DMS114 treated with DMSO at 0.1 percent for 48 hours (cell line): ENCODE results near the gene LRRC15.

Experiments
- DNase-seq: peaks from one replicate; lab custom pipeline; 2025; ENCODE audit not compliant: unreplicated experiment; lab: John Stamatoyannopoulos, UW

LRRC15 gene

DNA sequence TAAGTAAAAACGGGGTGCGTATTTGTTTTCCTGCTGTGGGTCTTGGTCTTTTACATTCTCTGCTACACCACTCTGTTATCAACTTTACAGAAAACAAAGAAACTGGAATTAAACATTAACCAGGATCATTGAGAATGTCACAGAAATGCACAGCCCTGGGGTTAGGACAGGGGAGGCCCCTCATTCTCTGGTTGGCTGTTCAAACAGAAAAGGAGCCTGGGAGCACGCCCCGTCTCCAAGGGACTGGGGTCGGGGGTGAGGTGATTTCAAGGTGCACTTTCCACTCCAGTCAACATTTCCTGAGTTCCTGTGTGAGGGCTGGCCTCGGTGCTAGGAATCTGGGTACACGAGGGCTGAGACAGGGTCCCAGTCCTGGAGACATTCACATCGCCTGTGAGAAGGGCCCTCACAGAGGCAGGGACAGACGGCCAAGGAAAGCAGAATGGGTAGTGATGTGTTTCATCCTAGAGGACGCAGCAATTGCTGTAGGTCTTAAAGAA, 48.7 kb downstream of the LRRC15 start:
- DNase-seq = no peak

DNA sequence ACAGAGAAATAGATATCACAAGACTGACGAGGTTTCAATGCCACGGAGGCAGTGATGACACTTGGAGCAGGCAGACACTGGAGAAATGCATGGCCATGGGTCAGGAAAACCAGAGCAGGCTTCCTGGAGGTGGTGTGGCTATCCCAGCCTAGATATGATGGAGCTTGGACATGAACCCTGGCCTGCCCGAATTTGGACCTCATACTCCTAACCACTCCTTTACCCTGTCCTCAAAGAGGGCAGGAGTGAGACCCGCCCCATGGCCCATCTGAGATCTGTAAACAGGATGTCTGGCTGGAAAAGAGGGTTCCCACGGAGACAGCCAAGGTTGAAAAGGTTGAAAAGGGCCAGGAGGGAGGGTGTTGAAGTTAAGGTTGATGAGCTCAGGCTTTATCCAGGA, 49.4 kb downstream of the LRRC15 start:
- no peak for DNase-seq

DNA sequence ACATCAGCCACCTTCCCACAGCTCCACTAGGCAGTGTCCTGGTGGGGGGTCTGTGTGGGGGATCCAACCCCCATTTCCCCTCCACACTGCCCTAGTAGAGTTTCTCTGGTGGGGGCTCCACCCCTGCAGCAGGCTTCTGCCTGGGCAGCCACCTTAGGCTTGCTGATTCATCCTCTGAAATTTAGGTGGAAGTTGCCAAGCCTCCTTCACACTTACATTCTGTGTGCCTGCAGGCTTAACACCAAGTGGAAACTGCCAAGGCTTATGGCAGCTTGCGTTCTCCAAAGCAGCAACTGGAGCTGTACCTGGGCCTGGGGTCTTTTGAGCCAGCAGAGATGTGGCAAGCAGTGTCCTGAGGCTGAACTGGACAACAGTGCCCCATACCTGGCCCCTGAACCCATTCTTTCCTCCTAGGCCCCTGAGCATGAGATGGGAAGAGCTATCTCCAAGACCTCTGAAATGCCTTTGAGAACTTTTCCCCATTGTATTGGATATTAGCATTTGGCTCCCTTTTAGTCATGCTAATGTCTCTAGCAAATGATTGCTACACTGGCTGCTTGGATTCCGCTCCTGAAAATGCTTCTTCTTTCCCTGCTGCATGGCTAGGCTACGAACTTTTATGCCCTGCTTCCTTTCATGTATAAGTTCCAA, 50.9 kb downstream of the LRRC15 start:
- DNase-seq = no peak

DNA sequence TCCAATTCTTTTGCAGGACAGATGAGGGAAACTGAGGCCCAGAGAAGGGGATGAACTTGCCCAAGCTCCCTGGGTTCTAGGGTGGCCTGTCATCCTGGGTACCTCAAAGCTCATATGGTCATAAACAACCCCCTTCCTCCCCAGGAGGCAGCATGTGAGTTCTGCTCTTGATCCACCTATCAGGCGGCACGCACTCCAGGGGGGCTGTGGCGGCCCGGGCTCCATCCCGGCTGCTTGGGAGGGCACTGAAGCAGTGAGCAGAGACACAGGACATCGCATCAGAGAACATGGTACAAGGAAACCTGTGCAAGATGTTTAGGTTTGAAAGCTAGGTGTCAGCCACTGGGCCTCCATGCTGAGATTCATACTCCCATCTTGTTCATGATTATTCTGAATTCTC, 52.6 kb downstream of the LRRC15 start:
- DNase-seq = no peak

DNA sequence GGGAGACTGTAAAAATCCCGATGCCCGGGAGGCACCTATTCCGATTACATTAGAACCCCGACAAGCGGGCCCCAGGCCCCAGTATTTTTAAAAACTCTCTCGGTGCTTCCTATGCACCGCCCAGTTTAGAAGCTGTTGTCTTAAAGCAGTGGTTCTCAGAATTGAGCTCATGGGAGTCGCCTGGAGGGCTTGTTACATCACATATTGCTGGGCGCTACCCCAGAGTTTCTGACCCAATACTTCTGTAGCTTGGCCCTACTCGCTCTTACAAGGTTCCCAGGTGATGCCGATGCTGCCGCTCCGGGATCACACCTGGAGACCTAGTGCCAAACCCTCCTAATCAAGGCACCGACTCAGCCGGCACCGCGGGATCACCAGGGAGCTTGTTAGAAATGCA, 53.6 kb downstream of the LRRC15 start:
- DNase-seq = no peak

DNA sequence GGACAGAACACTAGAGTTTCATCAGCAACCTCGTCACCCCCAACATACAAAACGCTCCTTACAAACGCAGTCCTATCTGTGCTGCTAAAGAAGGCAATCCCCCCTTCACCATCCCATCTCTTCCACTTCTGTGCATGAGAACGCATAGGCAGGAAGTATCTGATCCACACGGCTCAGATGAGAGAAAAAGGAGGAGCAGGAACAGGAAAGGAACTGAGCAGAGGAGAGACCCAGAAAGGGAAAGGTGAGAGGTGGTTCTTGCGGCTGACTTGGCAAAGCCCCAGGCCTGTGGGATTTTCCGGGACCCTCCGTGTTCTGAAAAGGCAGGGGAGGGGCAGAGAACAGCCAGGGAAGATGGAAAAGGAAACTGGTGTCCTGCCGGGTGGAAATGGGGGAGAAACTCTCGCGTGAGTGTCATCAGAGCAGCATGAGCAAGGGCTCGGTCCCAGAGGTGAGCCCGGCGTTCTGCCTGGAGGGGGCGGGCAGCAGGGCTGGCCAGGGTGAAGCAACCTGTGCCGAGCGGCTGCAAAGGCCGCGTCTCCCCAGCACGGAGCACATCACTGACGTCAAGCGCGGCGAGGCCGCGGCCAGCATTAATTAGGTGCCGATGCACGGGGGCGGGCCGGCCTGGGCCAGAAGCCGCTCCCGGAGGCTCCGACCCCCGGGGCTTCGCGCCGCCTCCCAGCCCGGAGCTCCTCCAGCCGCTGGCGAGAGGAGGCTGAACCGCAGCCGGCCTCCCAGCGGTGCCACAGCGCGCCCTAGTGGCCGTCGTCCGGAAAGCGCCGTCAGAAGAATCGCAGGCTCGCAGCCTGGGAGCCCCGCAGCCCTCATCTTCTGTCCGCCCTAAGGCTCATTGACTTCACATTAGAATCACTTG, 54.2 kb downstream of the LRRC15 start:
- peak; percentile 40 for DNase-seq

DNA sequence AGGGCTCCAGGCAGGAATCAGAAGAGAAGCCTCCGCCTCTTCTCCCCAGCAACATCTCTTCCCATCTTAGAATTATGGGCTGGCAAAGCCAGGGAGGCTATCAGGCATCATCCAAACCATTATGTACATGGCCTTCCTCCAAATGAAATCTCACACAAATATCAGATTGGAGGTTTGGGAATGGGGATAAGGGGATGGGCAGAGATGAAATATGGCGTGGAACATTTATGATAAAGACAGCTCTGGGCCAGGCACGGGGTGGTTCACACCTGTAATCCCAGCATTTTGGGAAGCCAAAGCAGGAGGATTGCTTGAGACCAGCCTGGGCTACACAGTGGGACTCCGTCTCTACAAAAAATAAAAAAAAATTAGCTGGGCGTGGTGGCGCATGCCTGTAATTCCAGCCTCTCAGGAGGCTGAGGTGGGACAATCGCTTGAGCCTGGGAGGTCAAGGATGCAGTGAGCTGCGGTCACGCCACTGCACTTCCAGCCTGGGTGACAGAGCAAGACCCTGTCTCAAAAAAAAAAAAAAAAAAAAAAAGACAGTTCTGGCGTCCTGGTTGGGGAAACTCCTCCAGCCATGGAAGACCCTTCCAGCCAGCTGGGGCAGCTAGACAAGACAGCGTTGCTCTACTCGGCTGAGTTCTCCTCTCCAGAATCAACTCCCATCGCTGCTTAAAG, 55.0 kb downstream of the LRRC15 start:
- no peak for DNase-seq

DNA sequence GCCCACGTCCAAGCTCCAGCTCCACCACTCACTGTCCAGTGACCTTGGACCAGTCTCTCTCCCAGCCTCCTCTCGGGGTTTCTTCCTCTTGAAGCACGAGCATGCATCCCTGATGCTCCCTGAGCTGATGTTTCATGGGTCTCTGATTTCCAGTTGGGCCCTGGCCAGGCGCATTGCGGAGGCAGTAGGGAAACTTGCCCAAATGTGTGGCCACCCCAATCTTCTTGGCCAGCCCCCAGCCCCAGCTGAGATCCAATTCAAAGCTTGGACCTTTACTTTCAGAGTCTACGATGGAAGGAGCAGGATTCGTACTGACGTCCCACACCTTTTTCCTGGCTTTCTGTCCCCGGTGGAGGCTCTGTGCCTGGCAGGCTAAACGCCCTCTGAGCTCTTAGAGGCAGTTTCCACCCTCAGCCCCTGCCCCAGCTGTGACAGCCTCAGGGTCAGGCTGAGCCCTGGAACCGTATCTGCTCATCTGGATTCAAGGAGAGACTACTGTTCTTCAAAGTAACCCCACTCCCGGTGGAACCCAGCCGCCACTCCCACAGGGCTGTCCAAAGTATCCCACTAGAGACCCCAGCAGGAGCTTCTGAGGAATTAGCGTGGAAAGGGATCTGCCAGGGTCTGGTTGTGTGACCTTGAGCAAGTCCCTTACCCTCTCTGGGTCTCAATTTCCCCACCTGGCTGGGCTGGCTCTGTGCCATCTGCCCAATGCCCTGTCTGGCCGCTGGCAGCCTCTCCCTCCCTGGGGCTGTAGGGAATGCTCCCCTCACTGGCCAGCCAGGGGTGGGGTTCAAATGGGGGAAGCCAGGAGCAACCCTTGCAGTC, 55.8 kb downstream of the LRRC15 start:
- DNase-seq = no peak

DNA sequence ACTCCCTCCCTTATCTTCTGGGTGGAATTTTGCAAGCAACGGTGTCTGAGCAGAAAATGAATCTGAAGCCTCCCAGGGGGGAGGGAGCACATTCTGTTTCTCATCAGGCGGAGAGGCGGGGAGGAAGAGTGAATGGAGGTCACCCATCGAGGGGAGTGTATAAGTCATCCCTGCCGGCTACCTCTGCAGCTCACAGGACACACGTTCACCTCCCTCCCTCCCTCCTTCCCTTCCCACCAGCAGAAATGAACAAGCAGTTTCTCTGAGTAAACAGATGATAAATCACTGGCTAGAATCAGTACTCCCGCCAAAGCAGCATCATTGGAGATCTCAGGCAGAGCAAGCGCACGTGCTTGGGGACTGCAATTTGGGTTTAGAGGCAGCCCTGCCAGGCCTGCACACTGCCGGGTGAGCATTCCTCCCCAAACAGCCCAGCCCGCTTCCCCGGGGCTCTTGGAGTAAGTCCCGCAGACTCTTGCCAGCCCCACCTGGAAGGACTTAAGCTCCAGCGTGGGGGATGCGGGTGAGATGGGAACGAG, 56.7 kb downstream of the LRRC15 start:
- no peak for DNase-seq

DNA sequence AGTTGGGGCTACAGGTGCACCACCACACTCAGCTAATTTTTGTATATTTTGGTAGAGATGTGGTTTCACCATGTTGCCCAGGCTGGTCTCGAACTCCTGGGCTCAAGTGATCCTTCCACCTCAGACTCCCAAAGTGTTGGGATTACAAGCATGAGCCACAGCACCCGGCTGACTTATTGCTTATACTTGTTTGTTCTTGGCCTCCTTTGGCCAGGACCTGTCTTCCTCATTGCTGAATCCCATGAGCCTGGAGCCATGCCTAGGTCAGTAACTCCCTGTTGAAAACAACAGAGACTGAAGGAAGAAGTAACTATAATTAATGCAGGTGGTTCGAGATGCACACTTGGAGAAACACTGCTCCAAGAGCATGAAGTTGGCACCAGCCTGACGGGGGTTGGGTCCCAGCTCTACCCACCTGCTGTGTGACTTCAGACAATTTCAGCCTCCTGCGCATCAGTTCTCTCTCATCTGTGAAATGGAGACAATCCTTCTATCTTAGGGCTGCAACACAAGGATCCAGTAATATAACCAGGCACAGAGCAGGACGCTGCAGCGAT, 57.3 kb downstream of the LRRC15 start:
- DNase-seq = no peak

DNA sequence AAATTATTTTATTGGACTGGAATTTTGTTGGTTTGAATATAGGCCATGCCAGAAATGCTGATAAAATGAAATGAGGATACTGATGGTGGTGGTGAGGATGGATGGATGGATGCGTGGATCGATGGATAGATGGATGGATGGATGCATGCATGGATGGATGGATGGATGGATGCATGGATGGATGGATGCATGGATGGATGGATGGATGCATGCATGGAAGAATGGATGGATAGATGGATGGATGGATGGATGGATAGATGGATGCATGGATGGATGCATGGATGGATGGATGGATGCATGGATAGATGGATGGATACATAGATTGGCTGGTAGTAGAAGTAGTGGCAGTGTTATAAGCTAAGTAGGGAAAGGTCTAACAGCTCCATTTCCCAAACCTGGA, 58.5 kb downstream of the LRRC15 start:
- no peak for DNase-seq

DNA sequence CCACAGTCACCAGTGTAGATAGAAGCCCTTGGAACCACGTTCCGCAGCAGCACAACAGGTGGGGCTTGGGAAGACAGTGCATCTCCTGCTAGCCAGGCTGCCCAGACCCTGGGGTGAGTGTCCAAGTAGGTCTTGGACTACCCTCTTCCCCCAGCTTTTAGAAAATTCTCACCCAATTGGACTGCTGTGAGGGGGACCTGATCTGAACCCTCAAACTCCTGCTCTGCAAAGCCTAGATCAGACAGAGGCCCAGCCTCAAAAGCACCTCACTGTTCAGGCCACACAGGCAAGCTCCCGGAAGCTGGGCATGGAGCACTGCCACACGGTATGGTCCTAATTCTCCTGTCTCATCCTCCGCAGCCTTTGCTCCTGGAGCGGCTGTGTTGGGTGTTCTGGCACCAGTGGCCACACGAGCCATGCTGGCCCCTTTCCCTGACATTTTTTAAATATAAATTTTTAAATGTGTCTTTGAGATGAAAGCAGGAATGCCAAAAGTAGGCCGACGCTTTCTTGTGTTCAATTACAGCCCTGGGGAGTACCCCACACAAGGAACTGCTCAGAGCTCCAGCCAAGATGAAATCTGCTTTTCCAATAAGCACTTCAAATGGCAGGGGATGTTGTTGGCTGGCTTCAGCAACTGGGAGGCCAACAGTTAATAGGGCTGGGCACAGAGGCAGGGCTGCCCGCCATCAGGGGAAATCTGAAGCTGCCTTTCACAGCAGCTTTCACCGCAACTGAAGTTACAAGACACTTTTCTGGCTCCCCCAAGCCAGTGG, 59.3 kb downstream of the LRRC15 start:
- DNase-seq = no peak

DNA sequence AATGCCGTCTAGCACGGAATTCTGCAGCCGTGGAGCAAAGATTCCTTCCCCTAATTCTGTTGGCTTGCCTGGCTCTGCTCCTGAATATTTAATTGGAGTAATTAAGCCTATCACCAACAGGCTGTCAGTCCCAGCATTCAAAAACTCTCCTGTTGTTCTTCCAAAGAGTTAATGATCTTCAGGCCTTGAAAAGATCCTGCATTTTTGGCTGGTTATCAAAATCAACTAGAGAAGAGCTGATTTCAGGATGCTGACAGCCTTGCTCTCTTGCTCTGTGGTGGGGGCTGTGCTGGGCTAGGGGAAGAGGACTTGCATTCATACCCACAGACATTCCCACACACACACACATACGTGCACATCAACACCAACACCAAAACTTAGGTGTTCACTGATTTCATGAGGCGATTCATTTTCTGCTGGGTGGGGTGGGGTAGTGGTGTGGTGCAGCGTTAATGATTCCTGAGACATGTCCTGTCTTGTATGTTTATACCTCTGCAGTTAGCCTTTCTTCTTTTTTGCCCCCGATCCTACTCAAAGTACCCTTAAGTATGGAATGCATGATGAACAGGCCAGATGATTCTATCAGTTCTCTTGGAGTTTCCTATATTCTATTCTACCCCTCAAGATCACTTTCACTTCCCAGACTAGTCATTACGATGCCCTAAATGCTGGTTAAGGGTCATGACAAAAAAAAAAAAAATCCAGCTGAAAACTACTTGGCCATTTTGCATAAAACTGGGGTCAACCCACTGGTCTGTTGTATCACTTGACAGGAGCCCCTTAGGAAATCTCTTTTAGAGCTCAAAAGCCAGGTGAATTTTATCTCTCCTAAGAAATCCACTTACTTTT, 60.7 kb downstream of the LRRC15 start:
- no peak for DNase-seq

DNA sequence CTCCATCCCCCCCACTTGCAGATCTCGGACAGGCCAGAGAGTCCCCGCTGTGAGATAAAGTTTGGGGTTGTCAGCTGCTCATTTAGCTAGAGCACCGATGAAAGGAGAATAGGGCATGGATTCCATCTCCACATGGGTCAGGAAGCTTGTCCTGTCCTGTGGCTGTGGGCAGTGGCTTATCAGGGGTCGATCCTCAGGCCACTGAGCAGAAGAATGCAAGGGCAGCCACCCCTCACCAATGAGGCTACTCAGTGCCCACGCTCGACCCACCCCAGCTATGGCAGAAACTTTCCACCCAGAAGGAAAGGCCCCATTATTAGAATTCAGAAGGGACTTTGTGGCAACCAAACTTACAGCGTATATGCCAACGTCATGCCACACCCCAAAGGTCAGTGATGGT, 61.7 kb downstream of the LRRC15 start:
- DNase-seq = no peak

DNA sequence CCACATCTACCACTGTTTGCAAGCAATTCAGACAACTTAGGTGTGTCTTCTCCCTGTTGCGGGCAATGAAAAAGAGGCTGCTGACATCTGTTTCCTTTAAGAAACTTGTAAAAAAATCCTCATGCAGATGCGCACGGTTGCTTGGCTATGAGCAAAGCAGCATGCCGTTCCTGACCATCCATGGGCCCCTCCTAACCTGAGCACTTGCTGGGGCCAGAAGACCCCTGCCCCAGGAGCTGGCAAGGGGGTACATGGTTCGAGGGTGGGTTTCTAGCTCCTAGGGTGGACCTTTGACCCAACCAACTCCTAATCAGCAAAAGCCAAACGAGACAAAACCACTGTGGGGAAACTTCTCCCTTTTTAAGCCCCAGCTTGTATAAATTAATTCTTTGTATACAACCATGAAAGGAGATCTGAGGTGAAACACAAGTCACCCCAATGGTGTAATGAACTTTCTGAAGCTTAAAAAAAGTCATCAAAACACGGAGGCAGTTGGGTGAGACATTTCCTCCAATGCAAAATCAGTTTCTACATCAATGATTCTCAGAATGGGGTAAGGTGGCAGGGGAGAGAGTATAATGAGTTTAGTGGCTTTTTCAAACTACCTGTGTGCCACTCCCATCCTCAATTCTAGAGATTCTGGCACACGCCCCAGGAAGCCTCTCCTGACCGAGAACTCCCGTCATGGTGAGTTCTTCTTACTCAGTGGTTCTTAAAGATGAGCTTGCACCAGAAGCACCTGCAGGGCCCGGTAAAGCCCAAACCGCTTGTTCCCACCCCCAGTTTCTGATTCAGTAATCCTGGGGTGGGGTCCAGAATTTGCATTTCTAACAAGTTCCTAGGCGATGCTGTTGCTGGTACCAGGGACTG, 62.5 kb downstream of the LRRC15 start:
- no peak for DNase-seq

DNA sequence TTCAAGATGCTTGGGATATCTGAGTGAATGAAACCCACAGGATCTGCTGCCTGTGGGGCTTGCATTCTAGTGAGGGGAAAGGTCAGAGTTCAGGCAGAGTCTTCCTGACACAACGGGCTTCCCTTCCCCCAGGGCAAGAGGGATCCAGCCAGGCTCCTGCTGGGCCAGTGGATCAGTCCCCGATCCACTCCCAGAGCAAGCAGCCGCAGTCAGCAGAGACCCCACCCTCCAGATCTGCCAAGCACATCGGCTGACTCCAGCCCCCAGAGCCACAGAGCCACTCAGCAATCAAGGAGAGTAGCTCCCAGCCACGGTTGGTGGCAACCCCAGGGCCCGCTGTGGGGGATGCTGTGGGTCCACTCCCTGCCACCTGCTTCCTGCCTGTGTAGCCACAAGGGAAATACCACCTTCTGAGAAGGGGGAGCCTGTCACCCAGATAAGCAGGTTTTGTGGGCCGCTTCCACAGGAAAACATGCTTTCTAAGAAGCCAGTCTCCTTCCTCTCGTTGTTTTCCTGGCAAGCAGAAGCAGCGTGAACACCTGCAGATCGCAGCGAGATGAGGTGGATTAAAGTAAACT, 63.3 kb downstream of the LRRC15 start:
- DNase-seq = no peak

DNA sequence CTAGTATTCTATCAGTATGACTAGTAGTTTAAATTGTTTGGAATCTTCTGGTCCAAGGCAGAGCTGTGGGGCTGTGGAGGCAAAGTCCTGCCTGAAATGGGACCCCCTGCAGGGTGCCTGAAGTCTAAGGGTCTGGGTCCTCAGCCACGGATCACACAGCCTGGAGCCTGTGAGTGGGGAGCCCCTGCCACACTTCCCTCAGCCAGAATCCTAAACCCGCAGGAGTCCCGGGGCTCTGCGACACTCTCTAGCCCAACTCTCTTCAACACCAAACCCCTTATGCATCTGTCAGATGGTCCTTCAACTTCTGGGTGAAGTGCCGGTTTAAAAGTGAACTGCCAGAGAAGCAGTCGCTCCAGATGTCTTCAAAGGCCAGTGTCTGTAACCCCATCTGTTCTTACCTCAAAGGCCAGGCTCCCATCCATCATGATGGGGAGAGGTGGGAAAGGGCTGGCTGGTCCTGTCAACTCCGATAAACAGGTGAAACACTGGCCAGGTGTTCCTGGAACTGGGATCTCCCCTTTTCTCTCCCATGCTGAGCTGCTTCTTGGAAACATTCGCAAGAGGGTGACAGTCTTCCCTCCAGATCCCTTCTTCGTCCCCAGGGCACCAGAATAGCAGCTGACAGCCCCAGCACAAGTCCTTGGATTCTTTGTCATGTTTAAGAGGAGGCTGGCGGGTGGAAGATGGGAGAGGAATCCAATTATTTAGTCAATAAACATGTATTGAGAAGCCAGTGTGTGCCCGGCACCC, 64.0 kb downstream of the LRRC15 start:
- DNase-seq = no peak
